ENCODE data around the gene MINDY4.

- TF ChIP-seq CTCF (IDR thresholded peaks at IDR 0.05; ENCODE audit: insufficient read depth, low read length, poor library complexity, severe bottlenecking) (no peak), EZH2phosphoT487 (conservative IDR thresholded peaks at IDR 0.05; ENCODE audit: low read length) (no peak)
These were observed 115.4 kb downstream of the MINDY4 start for GRCh38 chr7:30886608-30887011.

All from SU-DHL-6 (cell line).